Transverse colon (tissue), 4 donors: ENCODE results near the gene LCN2.

ENCODE experiments used
- CTCF ChIP-seq, 5 experiments: fragments of 200-600 bp in 3 of 5; fragments of 450-650 bp in 2 of 5; sonication (generic) in 3 of 5; IDR thresholded peaks; 1 replicate in 2 of 5; 2 replicates in 3 of 5; pipeline ENCODE4 v1.5.1; 2016 to 2017; ENCODE audit warnings: antibody characterized with exemption in 5 of 5, inconsistent platforms in 3 of 5, mild to moderate bottlenecking in 2 of 5, moderate library complexity in 1 of 5
- EP300 ChIP-seq: sonication (generic); formaldehyde crosslinking; IDR thresholded peaks from one replicate; pipeline ENCODE4 v1.6.1; 2017; ENCODE audit warnings: antibody characterized with exemption, low read depth
- POLR2A ChIP-seq: fragments of 450-650 bp; IDR thresholded peaks from one replicate; pipeline ENCODE4 v1.6.1; 2016; ENCODE audit warnings: antibody characterized with exemption, mild to moderate bottlenecking, moderate library complexity
- POLR2AphosphoS5 ChIP-seq, 3 donors: sonication (generic); formaldehyde crosslinking; IDR thresholded peaks; one replicate each; pipeline ENCODE4 v1.6.1; 2016; ENCODE audit warnings: antibody characterized with exemption in 3 of 3

GRCh38 chr9:128201441-128202369 is 52.5 kb downstream of the LCN2 start:
- TF ChIP-seq CTCF (IDR thresholded peaks at IDR 0.05), result no peak
- TF ChIP-seq POLR2A, result no peak
- TF ChIP-seq POLR2AphosphoS5 (IDR thresholded peaks at IDR 0.05), result no peak
- TF ChIP-seq EP300, result no peak
